ENCODE data around the gene SERPINB10. TPM values are rescaled to one million over a fixed set of nuclear protein-coding genes. Genes with fewer than 3 reads are reported as not detected.

SERPINB10 gene
- total RNA-seq, 1 experiment from 2014 or later = not detected

DNA sequence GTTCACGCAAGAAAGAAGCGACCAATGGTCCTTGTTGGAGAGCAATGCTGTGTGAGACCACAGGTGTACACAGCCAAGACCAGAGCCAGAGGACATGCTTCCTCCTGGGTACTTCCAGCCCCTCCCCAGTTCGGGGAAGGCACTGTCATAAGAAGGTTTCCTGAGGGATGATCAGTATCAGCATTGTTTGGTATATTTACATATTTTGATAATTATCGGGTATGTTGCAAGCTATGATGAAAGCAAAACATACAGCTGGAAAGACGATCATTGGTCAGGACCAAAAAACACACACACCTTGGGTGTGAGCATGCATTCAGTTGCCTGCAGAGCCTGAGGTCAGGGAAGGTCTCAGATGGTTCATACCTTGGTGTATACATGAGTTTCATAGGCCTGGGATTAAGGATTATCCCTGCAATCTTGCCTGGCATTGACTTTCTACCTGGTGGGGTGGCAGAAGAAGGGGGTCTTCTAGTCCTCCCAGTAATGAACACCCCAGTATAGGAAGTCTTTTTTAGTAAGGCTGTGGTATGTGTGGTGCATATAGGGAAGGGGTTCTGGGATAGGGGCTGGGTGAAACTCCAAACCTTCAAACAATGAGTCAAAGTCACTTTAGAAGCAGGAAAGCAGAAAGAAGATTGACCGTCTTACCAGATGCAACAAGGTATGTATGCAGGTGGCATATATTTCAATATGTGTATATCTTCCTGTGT lies 17.4 kb upstream of the SERPINB10 start:
- H3K27me3 ChIP-seq (ENCODE audit: insufficient read depth, low read length) = no peaks in the 10 kb centered on the region
- H2AFZ ChIP-seq (ENCODE audit: low read depth, low read length, poor library complexity, severe bottlenecking) = no peak overlapping the region
- intact Hi-C loops (cut with micrococcal nuclease) = no loop called here
- H3K27ac ChIP-seq (ENCODE audit: low read depth, low read length) = no peak overlapping the region
- no peaks in the 10 kb centered on the region for H4K20me1 ChIP-seq (ENCODE audit: insufficient read depth)
- H3K4me1 ChIP-seq (ENCODE audit: control insufficient read depth in 1 of 2, insufficient read depth in 2 of 2, low read length in 2 of 2) = no peaks in the 10 kb centered on the region
- CTCF ChIA-PET = no interaction called here
- no peak overlapping the region for H3K4me3 ChIP-seq (replicated peaks in 1 of 2; ENCODE audit: low read depth in 1 of 2, low read length in 2 of 2)
- RAD21 ChIA-PET (ENCODE audit: low non-redundant PET in 1 of 2, low total read pairs in 2 of 2, uncharacterized antibody in 2 of 2, unreplicated experiment in 2 of 2) = no interaction called here
- H3K36me3 ChIP-seq (ENCODE audit: control insufficient read depth in 1 of 2, insufficient read depth in 2 of 2, low read length in 2 of 2) = no peaks in the 10 kb centered on the region
- H3K9me3 ChIP-seq (ENCODE audit: control insufficient read depth in 1 of 2, insufficient read depth in 1 of 2, low read depth in 1 of 2, low read length in 2 of 2) = no peaks in the 10 kb centered on the region
- POLR2A ChIA-PET = no interaction called here
- TF ChIP-seq FOSL1 (IDR thresholded peaks at IDR 0.05; ENCODE audit: low read depth) = no peak
- TF ChIP-seq POLR2AphosphoS5 (IDR thresholded peaks at IDR 0.05; ENCODE audit: low read depth, low read length) = no peak
- TF ChIP-seq JUND (IDR thresholded peaks at IDR 0.05) = no peak
- TF ChIP-seq YY1 (IDR thresholded peaks at IDR 0.05; ENCODE audit: extremely low read depth, insufficient replicate concordance, low read depth, low read length) = no peak
- TF ChIP-seq, protein P1, sequence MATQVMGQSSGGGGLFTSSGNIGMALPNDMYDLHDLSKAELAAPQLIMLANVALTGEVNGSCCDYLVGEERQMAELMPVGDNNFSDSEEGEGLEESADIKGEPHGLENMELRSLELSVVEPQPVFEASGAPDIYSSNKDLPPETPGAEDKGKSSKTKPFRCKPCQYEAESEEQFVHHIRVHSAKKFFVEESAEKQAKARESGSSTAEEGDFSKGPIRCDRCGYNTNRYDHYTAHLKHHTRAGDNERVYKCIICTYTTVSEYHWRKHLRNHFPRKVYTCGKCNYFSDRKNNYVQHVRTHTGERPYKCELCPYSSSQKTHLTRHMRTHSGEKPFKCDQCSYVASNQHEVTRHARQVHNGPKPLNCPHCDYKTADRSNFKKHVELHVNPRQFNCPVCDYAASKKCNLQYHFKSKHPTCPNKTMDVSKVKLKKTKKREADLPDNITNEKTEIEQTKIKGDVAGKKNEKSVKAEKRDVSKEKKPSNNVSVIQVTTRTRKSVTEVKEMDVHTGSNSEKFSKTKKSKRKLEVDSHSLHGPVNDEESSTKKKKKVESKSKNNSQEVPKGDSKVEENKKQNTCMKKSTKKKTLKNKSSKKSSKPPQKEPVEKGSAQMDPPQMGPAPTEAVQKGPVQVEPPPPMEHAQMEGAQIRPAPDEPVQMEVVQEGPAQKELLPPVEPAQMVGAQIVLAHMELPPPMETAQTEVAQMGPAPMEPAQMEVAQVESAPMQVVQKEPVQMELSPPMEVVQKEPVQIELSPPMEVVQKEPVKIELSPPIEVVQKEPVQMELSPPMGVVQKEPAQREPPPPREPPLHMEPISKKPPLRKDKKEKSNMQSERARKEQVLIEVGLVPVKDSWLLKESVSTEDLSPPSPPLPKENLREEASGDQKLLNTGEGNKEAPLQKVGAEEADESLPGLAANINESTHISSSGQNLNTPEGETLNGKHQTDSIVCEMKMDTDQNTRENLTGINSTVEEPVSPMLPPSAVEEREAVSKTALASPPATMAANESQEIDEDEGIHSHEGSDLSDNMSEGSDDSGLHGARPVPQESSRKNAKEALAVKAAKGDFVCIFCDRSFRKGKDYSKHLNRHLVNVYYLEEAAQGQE (IDR thresholded peaks at IDR 0.05; ENCODE audit: low read depth) = no peak
- no peak for TF ChIP-seq RAD21 (IDR thresholded peaks at IDR 0.05; ENCODE audit: low read depth)
- no peak for TF ChIP-seq ELF1 (IDR thresholded peaks at IDR 0.05; ENCODE audit: borderline replicate concordance, low read depth)
- TF ChIP-seq MAX (IDR thresholded peaks at IDR 0.05) = no peak
- TF ChIP-seq CEBPB (IDR thresholded peaks at IDR 0.05; ENCODE audit: low read depth) = no peak
- no peak for TF ChIP-seq SP1 (IDR thresholded peaks at IDR 0.05; ENCODE audit: low read depth)
- TF ChIP-seq, protein P2, sequence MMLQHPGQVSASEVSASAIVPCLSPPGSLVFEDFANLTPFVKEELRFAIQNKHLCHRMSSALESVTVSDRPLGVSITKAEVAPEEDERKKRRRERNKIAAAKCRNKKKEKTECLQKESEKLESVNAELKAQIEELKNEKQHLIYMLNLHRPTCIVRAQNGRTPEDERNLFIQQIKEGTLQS (IDR thresholded peaks at IDR 0.05) = no peak
- no peak for TF ChIP-seq EZH2 (IDR thresholded peaks at IDR 0.05)
- TF ChIP-seq, protein P3, sequence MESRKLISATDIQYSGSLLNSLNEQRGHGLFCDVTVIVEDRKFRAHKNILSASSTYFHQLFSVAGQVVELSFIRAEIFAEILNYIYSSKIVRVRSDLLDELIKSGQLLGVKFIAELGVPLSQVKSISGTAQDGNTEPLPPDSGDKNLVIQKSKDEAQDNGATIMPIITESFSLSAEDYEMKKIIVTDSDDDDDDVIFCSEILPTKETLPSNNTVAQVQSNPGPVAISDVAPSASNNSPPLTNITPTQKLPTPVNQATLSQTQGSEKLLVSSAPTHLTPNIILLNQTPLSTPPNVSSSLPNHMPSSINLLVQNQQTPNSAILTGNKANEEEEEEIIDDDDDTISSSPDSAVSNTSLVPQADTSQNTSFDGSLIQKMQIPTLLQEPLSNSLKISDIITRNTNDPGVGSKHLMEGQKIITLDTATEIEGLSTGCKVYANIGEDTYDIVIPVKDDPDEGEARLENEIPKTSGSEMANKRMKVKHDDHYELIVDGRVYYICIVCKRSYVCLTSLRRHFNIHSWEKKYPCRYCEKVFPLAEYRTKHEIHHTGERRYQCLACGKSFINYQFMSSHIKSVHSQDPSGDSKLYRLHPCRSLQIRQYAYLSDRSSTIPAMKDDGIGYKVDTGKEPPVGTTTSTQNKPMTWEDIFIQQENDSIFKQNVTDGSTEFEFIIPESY (IDR thresholded peaks at IDR 0.05; ENCODE audit: extremely low read depth, insufficient replicate concordance, low read length) = no peak
- TF ChIP-seq EZH2phosphoT487 (IDR thresholded peaks at IDR 0.05; ENCODE audit: borderline replicate concordance) = no peak
- no peak for TF ChIP-seq EGR1 (IDR thresholded peaks at IDR 0.05; ENCODE audit: low read depth)
- ATAC-seq (no peak), DNase-seq (ENCODE audit: low read depth, low spot score) (no peak)
- no TSS peak for BruUV-seq (replicated peaks)
- no peaks in the 10 kb centered on the region for H3K9me2 ChIP-seq (ENCODE audit: insufficient read depth)
- no peak overlapping the region for H3K4me2 ChIP-seq (ENCODE audit: low read length)
- no peaks in the 10 kb centered on the region for H3K79me2 ChIP-seq (ENCODE audit: insufficient read depth, low read length)
- H3K9ac ChIP-seq (ENCODE audit: low read length) = no peak overlapping the region
